Measurements from ENCODE around the gene LCN2. TPM values are rescaled to one million over a fixed set of nuclear protein-coding genes. Genes with fewer than 3 reads are reported as not detected.
A peak's percentile ranks its signal among the peaks of the same experiment; 100 is the strongest.

LCN2 gene
- total and polyA plus RNA-seq, 9 of the 15 experiments (the other 6 are each of a cell fraction or from before 2014, with no cell fraction given) = 0.10 to 1.2 (median 0.44) TPM; not detected in 1

DNA sequence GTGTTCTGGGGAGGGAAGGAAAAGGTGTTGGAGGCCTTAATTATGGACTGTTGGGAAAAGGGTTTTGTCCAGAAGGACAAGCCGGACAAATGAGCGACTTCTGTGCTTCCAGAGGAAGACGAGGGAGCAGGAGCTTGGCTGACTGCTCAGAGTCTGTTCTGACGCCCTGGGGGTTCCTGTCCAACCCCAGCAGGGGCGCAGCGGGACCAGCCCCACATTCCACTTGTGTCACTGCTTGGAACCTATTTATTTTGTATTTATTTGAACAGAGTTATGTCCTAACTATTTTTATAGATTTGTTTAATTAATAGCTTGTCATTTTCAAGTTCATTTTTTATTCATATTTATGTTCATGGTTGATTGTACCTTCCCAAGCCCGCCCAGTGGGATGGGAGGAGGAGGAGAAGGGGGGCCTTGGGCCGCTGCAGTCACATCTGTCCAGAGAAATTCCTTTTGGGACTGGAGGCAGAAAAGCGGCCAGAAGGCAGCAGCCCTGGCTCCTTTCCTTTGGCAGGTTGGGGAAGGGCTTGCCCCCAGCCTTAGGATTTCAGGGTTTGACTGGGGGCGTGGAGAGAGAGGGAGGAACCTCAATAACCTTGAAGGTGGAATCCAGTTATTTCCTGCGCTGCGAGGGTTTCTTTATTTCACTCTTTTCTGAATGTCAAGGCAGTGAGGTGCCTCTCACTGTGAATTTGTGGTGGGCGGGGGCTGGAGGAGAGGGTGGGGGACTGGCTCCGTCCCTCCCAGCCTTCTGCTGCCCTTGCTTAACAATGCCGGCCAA is 40.8 kb upstream of the LCN2 start:
- Histone ChIP-seq H3K4me2 (ENCODE audit: insufficient read depth, low read length) (no peak overlapping the region), H3K4me1 (replicated peaks in 1 of 2; ENCODE audit: control insufficient read depth in 2 of 2, insufficient read depth in 2 of 2, low read length in 2 of 2) (peaks cover 11 to 44% of the 10 kb centered on the region in 2 experiments; a peak in 4 of 5 replicates), H3K36me3 (ENCODE audit: control insufficient read depth, insufficient read depth, low read length) (peaks cover 66% of the 10 kb centered on the region), H3K9me1 (ENCODE audit: control insufficient read depth, insufficient read depth, low read length) (no peaks in the 10 kb centered on the region), H2AFZ (ENCODE audit: low read depth, low read length) (no peak overlapping the region), H4K20me1 (replicated peaks; ENCODE audit: control insufficient read depth, insufficient read depth, low read length) (no peaks in the 10 kb centered on the region), H3K27ac (ENCODE audit: extremely low read depth, low read depth, low read length) (peak overlapping the region; percentile 24; the same call in 1 of the 3 replicates), H3K9ac (ENCODE audit: insufficient read depth in 1 of 2, low read depth in 2 of 2, low read length in 2 of 2) (peak overlapping the region in 1 of 2 experiments; percentile 76; a peak in 2 of 4 replicates), H3K27me3 (ENCODE audit: control insufficient read depth in 2 of 2, insufficient read depth in 2 of 2, low read length in 2 of 2) (no peaks in the 10 kb centered on the region), H3K4me3 (no peak overlapping the region), H3K9me3 (replicated peaks; ENCODE audit: control insufficient read depth, insufficient read depth, low read depth, low read length) (no peaks in the 10 kb centered on the region), H3K79me2 (ENCODE audit: control insufficient read depth, insufficient read depth, low read length) (peaks cover 4% of the 10 kb centered on the region; the same call in 1 of the 3 replicates)
- TSS peak; percentile 27 for BruUV-seq (replicated peaks)
- no peak for TF ChIP-seq ZBED1 (IDR thresholded peaks at IDR 0.05)
- TF ChIP-seq POLR2A (conservative IDR thresholded peaks at IDR 0.05) = peak; percentile 50; the same call in 1 of the 2 replicates
- peak; percentile 6; the same call in 1 of the 2 replicates for TF ChIP-seq SUPT5H (IDR thresholded peaks at IDR 0.05)
- TF ChIP-seq NCOA2 (IDR thresholded peaks at IDR 0.05; ENCODE audit: partially characterized antibody in 2 of 2) = no peak
- no peak for TF ChIP-seq ZBTB17 (CRISPR knock-in tag; IDR thresholded peaks at IDR 0.05)
- TF ChIP-seq, protein P1, sequence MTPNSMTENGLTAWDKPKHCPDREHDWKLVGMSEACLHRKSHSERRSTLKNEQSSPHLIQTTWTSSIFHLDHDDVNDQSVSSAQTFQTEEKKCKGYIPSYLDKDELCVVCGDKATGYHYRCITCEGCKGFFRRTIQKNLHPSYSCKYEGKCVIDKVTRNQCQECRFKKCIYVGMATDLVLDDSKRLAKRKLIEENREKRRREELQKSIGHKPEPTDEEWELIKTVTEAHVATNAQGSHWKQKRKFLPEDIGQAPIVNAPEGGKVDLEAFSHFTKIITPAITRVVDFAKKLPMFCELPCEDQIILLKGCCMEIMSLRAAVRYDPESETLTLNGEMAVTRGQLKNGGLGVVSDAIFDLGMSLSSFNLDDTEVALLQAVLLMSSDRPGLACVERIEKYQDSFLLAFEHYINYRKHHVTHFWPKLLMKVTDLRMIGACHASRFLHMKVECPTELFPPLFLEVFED (CRISPR knock-in tag; conservative IDR thresholded peaks at IDR 0.05) = 0 out of 2 replicates have a peak, but pooled peaks have one; percentile 28
- no peak for TF ChIP-seq ZNF140 (CRISPR knock-in tag; IDR thresholded peaks at IDR 0.05)
- TF ChIP-seq ZNF449 (CRISPR knock-in tag; IDR thresholded peaks at IDR 0.05) = no peak
- intact Hi-C loops (cut with micrococcal nuclease) = no loop called here
- POLR2A ChIA-PET = interaction anchor here (1.6 to 2.0 kb wide), 2 partner anchors 10 to 16 kb away, joined by 4 to 13 read pairs; no protein-coding TSS in a partner anchor
- in situ Hi-C loops (cut with MboI) = no loop called here
- WGBS (ENCODE audit: insufficient coverage, low coverage, missing lambda C conversion rate) = 66% methylated on average over 13 of the region's 15 CpGs
- CTCF ChIA-PET (ENCODE audit: low intra/inter-chr PET ratio) = interaction anchor here (0.6 kb wide), 1 partner anchor 36 kb away, joined by 3 read pairs; no protein-coding TSS in a partner anchor
- ATAC-seq (no peak), DNase-seq (ENCODE audit: extremely low read depth in 1 of 4, low spot score in 3 of 4) (no peak), FAIRE-seq (no peak)
